Fibroblast of villous mesenchyme (primary cell): ENCODE results near the gene PSMB5. TPM values are rescaled to one million over a fixed set of nuclear protein-coding genes. Genes with fewer than 3 reads are reported as not detected.

Experiments used
- DNase-seq: peaks from one replicate; pipeline ENCODE4 v3.0.0-alpha.2; 2010; ENCODE audit warnings: low read depth
- H3K4me3 ChIP-seq: 2 replicates; pipeline ENCODE4 v1.5.1; 2011; ENCODE audit warnings: low read depth, mild to moderate bottlenecking, low read length
- total RNA-seq: library from RNA; depleted of rRNA; stranded (reverse); fragments of >200 nt; gene quantifications from 2 replicates; pipeline ENCODE4 v1.2.3, GENCODE V29; 2012
- TF ChIP-seq, protein P1 (sequence below): IDR thresholded peaks from 2 replicates; pipeline ENCODE4 v1.5.1; 2012; ENCODE audit warnings: low read depth, mild to moderate bottlenecking, low read length; ENCODE audit not compliant: insufficient read depth

PSMB5 gene
- total RNA-seq, 1 donor, result 196 TPM

DNA sequence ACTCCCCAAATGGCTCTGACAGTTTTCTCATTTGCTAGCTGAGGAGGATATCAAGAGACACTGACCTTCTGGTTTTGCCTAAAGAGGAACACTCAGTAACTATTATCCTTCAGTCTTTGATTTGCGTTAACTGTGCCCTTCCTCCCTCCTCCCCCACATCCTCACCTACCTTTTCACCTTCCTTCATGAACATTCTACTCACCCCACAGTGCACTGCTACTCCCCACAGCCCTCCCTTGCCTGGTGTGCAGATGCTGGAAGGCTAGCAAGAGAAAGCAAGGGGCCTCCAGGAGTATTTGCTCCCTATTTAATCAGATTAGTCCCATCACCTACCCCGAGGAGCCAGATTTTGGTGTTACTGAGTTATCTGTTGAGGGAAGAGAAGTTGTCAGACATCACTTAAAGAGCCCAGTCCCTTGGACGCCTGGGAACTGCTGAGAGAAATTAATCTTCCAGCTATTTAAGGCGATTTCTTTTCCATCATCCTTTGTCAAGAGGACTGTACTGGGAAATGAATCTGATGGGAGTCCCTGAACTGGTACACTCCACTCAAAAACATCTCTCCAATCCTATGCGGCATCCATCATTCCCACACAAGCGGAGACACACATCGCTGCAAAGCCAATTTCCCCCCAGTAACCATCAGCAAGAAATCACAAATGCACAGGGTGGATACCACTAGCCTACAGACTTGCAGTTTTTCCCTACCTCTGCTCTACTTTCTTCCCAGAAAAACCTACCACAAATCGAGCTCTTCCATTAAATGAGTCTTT lies 11.5 kb downstream of the PSMB5 start:
- H3K4me3 ChIP-seq, result no peak overlapping the region
- no peak for DNase-seq
- TF ChIP-seq, protein P1, sequence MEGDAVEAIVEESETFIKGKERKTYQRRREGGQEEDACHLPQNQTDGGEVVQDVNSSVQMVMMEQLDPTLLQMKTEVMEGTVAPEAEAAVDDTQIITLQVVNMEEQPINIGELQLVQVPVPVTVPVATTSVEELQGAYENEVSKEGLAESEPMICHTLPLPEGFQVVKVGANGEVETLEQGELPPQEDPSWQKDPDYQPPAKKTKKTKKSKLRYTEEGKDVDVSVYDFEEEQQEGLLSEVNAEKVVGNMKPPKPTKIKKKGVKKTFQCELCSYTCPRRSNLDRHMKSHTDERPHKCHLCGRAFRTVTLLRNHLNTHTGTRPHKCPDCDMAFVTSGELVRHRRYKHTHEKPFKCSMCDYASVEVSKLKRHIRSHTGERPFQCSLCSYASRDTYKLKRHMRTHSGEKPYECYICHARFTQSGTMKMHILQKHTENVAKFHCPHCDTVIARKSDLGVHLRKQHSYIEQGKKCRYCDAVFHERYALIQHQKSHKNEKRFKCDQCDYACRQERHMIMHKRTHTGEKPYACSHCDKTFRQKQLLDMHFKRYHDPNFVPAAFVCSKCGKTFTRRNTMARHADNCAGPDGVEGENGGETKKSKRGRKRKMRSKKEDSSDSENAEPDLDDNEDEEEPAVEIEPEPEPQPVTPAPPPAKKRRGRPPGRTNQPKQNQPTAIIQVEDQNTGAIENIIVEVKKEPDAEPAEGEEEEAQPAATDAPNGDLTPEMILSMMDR, result no peak

DNA sequence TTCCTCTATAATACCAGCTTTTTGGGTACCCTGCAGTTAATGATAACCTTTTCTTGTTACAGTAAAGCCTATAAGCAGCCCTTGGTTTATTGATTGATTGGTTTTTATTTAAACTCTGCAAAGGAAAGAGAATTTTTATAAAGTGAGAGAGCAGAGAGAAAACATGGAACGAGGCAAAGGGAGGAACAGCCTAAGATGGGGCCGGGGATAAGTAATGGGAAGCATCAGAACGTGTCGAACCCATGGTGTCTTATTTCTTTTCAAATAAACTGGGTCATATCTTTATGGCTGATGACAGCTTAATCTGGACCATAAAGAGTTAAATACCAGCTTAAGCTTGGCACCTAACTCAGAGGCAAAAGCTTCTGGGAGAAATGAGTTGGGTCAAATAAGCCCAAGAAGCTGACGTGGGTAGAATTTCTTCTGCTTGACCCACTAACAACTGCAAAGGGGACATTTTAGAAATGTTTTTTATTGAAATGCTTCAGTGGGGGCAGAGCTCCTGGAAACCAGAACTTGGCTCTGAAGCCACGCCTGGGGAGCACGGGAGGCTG lies 12.7 kb downstream of the PSMB5 start:
- DNase-seq, result no peak
- TF ChIP-seq, protein P1, result no peak
- no peak overlapping the region for H3K4me3 ChIP-seq

DNA sequence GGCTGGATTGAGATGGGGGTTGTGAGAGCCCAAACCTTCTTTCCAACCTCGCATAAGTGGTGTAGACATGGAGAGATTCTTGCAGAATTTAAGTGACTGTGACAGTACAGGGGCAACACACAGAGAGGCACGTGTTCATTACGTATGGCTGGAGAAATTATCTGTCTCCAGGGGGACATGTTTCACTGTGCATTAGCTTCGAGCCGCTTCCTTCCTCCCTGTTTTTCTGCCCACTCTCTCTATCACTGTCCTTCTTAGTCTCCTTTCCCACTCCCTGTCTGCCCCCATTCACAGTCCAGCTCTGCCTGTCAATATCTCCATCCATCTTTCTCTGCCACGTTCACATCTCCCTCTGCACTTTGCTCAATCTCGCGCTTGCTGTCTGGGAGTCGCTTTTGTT lies 13.3 kb downstream of the PSMB5 start:
- DNase-seq, result no peak
- H3K4me3 ChIP-seq, result no peak overlapping the region
- TF ChIP-seq, protein P1, result no peak

DNA sequence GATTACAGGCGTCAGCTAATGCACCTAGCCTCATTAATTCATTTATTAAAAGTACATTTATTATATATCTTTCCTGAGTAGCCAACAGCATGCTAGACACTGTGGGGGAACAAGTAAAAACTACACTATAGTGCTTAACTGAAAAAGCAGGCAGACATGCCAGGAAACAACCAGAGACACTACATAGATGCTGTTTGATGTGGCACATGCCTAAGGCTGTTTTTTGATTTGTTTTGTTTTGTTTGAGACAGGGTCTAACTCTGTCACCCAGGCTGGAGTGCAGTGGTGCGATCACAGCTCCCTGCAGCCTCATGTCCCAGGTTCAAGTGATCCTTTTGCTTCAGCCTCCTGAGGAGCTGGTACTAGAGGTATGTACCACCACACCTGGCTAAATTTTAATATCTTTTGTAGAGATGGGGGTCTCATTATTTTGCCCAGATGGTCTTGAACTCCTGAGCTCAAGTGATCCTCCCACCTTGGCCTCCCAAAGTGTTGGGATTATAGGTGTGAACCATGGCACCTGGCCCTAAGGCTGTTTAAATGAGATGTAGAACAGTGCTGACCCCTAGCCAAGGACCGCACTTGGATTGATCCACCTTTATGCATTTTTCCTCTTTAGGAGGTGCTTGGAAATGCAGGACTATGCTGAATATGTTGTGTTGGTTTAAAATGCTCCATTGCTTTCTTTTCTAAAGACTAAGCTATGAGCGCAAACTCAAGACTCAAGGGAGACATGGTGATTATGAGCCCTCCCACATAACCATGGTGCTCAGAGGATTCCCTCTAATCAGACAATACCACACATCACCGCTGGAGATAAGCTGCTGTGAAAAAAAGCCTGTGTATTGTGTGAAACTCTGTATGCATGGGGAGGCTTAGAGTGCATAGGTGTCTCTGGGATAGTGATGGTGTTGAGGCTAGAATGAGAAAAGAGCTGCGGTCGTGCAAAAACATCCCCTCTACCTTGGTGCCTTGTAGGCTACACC lies 14.3 kb downstream of the PSMB5 start:
- TF ChIP-seq, protein P1, result no peak
- no peak for DNase-seq

DNA sequence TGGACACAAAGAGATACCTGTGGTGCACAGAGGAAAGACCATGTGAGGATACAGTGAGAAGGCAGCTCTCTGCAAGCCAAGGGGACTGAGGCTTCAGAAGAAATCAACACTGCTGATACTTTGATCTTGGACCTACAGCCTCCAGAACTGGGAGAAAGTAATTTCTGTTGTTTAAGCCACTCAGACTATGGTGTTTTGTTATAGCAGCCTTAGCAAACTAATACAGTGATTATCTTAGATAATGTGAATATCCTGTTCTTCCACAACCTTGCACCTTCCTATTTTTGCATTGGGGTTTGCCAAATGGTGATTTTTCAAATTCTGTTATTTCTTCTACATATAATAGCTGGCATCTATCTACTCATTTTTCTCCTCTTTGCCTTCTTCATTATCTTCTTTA lies 16.6 kb downstream of the PSMB5 start:
- DNase-seq, result no peak
- H3K4me3 ChIP-seq, result no peak overlapping the region
- TF ChIP-seq, protein P1, result no peak

More for the DNA sequence above, 14.3 kb downstream of the PSMB5 start:
- H3K4me3 ChIP-seq, result no peak overlapping the region

DNA sequence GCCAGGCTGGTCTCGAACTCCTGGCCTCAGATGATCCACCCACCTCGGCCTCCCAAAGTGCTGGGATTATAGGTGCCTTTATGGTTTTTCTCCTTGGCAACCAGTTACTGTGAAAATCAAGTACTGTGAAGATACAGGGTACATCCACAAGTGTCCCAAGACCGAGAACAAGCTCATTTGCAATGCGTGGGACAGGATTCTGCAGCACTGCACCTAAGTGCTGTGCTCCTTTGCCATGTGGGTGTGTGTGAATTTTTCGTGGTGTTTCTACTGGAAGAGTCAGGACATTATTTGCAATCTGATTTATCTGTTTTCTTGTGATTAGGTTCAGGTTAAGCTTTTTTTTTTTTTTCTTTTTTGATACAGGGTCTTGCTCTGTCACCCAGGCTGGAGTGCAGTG lies 17.6 kb downstream of the PSMB5 start:
- DNase-seq, result no peak
- no peak overlapping the region for H3K4me3 ChIP-seq
- TF ChIP-seq, protein P1, result no peak
